Measurements from ENCODE around the gene FKBP15. TPM values are rescaled to one million over a fixed set of nuclear protein-coding genes. Genes with fewer than 3 reads are reported as not detected.

The FKBP15 gene
- total and polyA plus RNA-seq, 2 donors (not counting 3 experiments of a cell fraction or from before 2014, with no cell fraction given): 16.8 to 26.8 TPM

GRCh38 chr9:113176803-113177202, 44.3 kb downstream of the FKBP15 start:
- Histone ChIP-seq H3K9me1 (replicated peaks; ENCODE audit: control insufficient read depth, extremely low read depth, insufficient read depth, low read length) (no peaks in the 10 kb centered on the region), H3K36me3 (ENCODE audit: control insufficient read depth in 2 of 2, extremely low read depth in 1 of 2, insufficient read depth in 2 of 2, low read length in 2 of 2) (peaks cover 18 to 32% of the 10 kb centered on the region in 2 experiments), H3K79me2 (ENCODE audit: control insufficient read depth, insufficient read depth, low read length) (no peaks in the 10 kb centered on the region), H3K4me3 (replicated peaks in 1 of 3; ENCODE audit: insufficient read depth in 1 of 3, low read depth in 1 of 3, low read length in 3 of 3) (no peak overlapping the region), H3K9me3 (replicated peaks; ENCODE audit: control insufficient read depth, insufficient read depth, low read length) (no peaks in the 10 kb centered on the region), H3K27me3 (ENCODE audit: control insufficient read depth in 2 of 2, insufficient read depth in 2 of 2, low read length in 2 of 2) (no peaks in the 10 kb centered on the region), H3K27ac (ENCODE audit: insufficient read depth, low read depth, low read length) (no peak overlapping the region), H2AFZ (ENCODE audit: low read depth, low read length) (no peak overlapping the region), H3K4me2 (ENCODE audit: insufficient read depth, low read length) (no peak overlapping the region), H4K20me1 (replicated peaks; ENCODE audit: control insufficient read depth, extremely low read depth, insufficient read depth, low read length) (no peaks in the 10 kb centered on the region), H3K9ac (replicated peaks; ENCODE audit: extremely low read depth, insufficient read depth, low read length) (no peak overlapping the region), H3K4me1 (ENCODE audit: control insufficient read depth, extremely low read depth, insufficient read depth, low read length) (peaks cover 7% of the 10 kb centered on the region)
- no peak for FAIRE-seq
- intact Hi-C loops (cut with micrococcal nuclease): no loop called here
- ChIA-PET POLR2A (no interaction called here), CTCF (interaction anchor here (1.0 kb wide), 1 partner anchor 14 kb away, joined by 4 read pairs; no protein-coding TSS in a partner anchor)
- no peak for DNase-seq (ENCODE audit: low read depth, low spot score)
- BruUV-seq (replicated peaks): no TSS peak
- dilution Hi-C loops (cut with MboI; ENCODE audit: extremely low pct_ligation_motif_present, low sequenced_read_pairs): no loop called here
- TF ChIP-seq EZH2 (IDR thresholded peaks at IDR 0.05; ENCODE audit: borderline replicate concordance, low read depth, low read length, severe bottlenecking) (no peak), MAX (IDR thresholded peaks at IDR 0.05; ENCODE audit: insufficient read depth, insufficient read length) (no peak), GATA2 (IDR thresholded peaks at IDR 0.05; ENCODE audit: insufficient read depth, insufficient read length, low read depth, low read length) (no peak), JUN (IDR thresholded peaks at IDR 0.05; ENCODE audit: borderline replicate concordance, insufficient read depth, insufficient read length, low read depth) (no peak), POLR2AphosphoS5 (IDR thresholded peaks at IDR 0.05; ENCODE audit: insufficient read depth, low read depth, low read length) (no peak), FOS (IDR thresholded peaks at IDR 0.05; ENCODE audit: borderline replicate concordance, insufficient read depth, low read length) (no peak), MYC (IDR thresholded peaks at IDR 0.05; ENCODE audit: low read depth, low read length) (no peak)

- H3K79me2 ChIP-seq (ENCODE audit: control insufficient read depth, insufficient read depth, low read length): no peaks in the 10 kb centered on the region
- H2AFZ ChIP-seq (ENCODE audit: low read depth, low read length): no peak overlapping the region
- TF ChIP-seq POLR2AphosphoS5 (IDR thresholded peaks at IDR 0.05; ENCODE audit: insufficient read depth, low read depth, low read length): no peak
- no peak for TF ChIP-seq EZH2 (IDR thresholded peaks at IDR 0.05; ENCODE audit: borderline replicate concordance, low read depth, low read length, severe bottlenecking)
- no peak for TF ChIP-seq FOS (IDR thresholded peaks at IDR 0.05; ENCODE audit: borderline replicate concordance, insufficient read depth, low read length)
- TF ChIP-seq GATA2 (IDR thresholded peaks at IDR 0.05; ENCODE audit: insufficient read depth, insufficient read length, low read depth, low read length): no peak
- no peak for TF ChIP-seq MAX (IDR thresholded peaks at IDR 0.05; ENCODE audit: insufficient read depth, insufficient read length)
- no peak for TF ChIP-seq CTCF (IDR thresholded peaks at IDR 0.05; ENCODE audit: extremely low read depth in 1 of 2, insufficient read depth in 1 of 2, low read depth in 1 of 2, low read length in 2 of 2)
- TF ChIP-seq POLR2A (IDR thresholded peaks at IDR 0.05; ENCODE audit: low read depth, low read length): no peak
- dilution Hi-C loops (cut with MboI; ENCODE audit: extremely low pct_ligation_motif_present, low sequenced_read_pairs) (no loop called here), intact Hi-C loops (cut with micrococcal nuclease) (no loop called here)
- no peak overlapping the region for H3K27ac ChIP-seq (ENCODE audit: insufficient read depth, low read depth, low read length)
- H3K4me3 ChIP-seq (replicated peaks in 1 of 3; ENCODE audit: insufficient read depth in 1 of 3, low read depth in 1 of 3, low read length in 3 of 3): no peak overlapping the region
- H3K4me1 ChIP-seq (ENCODE audit: control insufficient read depth, extremely low read depth, insufficient read depth, low read length): peaks cover 4% of the 10 kb centered on the region
- no peaks in the 10 kb centered on the region for H3K9me3 ChIP-seq (replicated peaks; ENCODE audit: control insufficient read depth, insufficient read depth, low read length)
- peaks cover 24 to 45% of the 10 kb centered on the region in 2 experiments for H3K36me3 ChIP-seq (ENCODE audit: control insufficient read depth in 2 of 2, extremely low read depth in 1 of 2, insufficient read depth in 2 of 2, low read length in 2 of 2)
- ChIA-PET POLR2A (no interaction called here), CTCF (interaction anchor here (1.1 to 2.3 kb wide), 2 partner anchors 12 to 15 kb away, joined by 3 to 6 read pairs; no protein-coding TSS in a partner anchor)
- no peak overlapping the region for H3K4me2 ChIP-seq (ENCODE audit: insufficient read depth, low read length)
- no peaks in the 10 kb centered on the region for H4K20me1 ChIP-seq (replicated peaks; ENCODE audit: control insufficient read depth, extremely low read depth, insufficient read depth, low read length)
- FAIRE-seq: no peak
- BruUV-seq (replicated peaks): no TSS peak
- no peaks in the 10 kb centered on the region for H3K9me1 ChIP-seq (replicated peaks; ENCODE audit: control insufficient read depth, extremely low read depth, insufficient read depth, low read length)
- H3K27me3 ChIP-seq (ENCODE audit: control insufficient read depth in 2 of 2, insufficient read depth in 2 of 2, low read length in 2 of 2): no peaks in the 10 kb centered on the region
- no peak overlapping the region for H3K9ac ChIP-seq (replicated peaks; ENCODE audit: extremely low read depth, insufficient read depth, low read length)
- DNase-seq (ENCODE audit: low read depth, low spot score): no peak
Observed at GRCh38 chr9:113173341-113173740, 47.7 kb downstream of the FKBP15 start.

Measured in endothelial cell of umbilical vein (primary cell).